Measurements from ENCODE around the gene PRKAG1.

Gene PRKAG1

DNA sequence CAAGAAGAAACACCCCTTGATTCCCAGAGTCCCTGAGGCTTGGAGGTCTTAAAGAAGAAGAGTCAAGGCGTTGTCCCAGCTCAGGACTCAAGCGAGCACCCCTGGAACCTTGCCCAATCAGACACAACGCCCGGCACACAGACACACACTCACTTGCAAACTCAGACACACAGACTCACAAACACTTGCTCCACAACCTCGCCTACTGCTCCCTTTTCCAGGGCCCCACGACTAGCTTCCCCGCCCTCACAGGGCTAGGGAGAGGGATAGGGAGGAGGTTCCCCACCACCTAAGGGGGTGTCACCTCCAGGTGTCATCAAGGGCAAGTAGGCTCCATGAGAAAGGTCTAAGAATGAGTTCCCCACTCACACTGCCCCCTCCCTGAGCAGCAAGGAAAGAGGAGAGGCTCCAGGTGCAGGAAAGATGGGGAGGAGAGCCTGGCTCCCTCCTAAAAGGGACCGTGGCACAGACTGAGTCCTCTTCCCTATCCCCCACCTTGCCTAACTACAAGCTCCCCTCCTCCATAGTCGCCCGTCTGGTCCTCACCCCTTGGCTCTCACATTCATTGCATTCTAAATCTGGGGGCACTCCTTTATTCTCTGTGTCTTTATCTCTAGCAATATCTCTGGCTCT, 47.8 kb downstream of the PRKAG1 start:
- no peak for DNase-seq (ENCODE audit: low read depth)
- TF ChIP-seq, protein P1, sequence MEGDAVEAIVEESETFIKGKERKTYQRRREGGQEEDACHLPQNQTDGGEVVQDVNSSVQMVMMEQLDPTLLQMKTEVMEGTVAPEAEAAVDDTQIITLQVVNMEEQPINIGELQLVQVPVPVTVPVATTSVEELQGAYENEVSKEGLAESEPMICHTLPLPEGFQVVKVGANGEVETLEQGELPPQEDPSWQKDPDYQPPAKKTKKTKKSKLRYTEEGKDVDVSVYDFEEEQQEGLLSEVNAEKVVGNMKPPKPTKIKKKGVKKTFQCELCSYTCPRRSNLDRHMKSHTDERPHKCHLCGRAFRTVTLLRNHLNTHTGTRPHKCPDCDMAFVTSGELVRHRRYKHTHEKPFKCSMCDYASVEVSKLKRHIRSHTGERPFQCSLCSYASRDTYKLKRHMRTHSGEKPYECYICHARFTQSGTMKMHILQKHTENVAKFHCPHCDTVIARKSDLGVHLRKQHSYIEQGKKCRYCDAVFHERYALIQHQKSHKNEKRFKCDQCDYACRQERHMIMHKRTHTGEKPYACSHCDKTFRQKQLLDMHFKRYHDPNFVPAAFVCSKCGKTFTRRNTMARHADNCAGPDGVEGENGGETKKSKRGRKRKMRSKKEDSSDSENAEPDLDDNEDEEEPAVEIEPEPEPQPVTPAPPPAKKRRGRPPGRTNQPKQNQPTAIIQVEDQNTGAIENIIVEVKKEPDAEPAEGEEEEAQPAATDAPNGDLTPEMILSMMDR (IDR thresholded peaks at IDR 0.05; ENCODE audit: low read length, missing control alignments): no peak
- no peak overlapping the region for H3K4me3 ChIP-seq (replicated peaks; ENCODE audit: low read depth, low read length)

DNA sequence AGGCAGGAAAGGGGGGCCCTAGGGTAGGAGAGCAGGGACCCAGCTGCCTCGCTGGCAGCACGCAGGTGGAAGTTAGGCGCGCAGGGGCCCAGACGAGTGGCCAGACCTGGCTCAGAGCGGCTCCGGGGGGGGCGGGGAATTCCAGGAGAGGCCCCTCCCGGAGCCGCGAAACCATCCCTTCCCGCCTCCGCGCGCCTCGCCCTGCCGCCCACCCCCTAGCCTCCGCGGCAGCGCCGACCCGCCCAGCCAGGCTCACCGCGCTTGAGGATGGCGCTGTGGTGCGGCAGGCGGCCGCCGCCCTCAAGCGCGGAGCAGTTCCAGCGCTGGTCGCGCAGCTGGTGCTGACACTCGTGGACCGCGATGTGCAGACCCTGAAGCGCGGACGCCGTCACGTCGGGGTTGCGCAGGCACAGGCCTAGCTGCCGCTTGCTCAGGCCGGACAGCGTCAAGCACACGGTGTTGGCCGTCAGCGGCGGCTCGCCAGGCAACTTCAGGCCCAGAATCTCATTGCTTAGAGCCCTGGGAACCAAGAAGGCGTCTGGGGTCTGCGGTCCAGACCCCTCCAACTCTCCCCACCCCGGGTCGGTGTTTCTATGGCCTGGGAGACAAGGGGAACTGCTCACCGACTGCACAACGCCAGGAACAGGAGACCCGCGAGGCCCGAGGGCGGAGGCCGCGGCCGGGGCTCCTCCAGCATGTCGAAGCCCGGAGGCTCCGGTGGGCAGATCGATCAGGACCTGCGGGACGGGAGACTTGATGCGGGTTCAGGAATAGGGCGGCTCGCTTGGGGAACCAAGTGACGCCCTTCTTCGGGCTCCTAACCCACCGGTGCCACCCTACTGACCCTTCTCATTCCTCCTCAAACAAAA, 48.5 kb downstream of the PRKAG1 start:
- DNase-seq (ENCODE audit: low read depth): no peak
- TF ChIP-seq, protein P1 (IDR thresholded peaks at IDR 0.05; ENCODE audit: low read length, missing control alignments): no peak
- no peak overlapping the region for H3K4me3 ChIP-seq (replicated peaks; ENCODE audit: low read depth, low read length)

DNA sequence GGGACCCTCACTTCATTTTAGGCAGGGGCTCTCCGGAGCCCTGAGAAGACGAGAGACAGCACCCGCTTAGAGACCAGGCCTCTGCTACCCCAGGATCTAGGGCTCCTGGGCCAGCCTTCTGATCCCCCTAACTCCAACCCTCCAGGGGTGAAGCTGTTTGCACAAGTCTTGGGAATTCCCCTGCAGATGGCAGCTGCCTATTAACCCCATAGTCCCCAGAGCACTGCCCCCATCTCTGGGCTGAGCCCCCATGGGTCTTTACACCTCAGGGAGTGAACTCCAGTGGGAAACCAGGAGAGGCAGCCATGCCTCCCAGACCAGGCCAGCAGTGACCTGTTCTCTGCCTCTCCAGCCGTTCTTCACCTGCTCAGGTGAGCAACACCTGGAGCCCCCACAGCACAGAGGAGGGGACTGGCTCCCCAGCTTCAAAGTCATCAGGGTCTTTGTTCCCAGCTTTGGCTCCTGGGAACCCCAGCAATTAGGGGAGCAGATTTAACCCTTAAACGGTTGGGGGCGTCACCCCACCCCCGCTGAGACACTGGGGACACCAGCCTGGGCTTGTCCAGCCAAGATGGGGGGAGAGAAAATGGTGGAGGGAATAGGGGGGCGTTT, 49.3 kb downstream of the PRKAG1 start:
- TF ChIP-seq, protein P1 (IDR thresholded peaks at IDR 0.05; ENCODE audit: low read length, missing control alignments): no peak
- no peak for DNase-seq (ENCODE audit: low read depth)
- H3K4me3 ChIP-seq (replicated peaks; ENCODE audit: low read depth, low read length): no peak overlapping the region

DNA sequence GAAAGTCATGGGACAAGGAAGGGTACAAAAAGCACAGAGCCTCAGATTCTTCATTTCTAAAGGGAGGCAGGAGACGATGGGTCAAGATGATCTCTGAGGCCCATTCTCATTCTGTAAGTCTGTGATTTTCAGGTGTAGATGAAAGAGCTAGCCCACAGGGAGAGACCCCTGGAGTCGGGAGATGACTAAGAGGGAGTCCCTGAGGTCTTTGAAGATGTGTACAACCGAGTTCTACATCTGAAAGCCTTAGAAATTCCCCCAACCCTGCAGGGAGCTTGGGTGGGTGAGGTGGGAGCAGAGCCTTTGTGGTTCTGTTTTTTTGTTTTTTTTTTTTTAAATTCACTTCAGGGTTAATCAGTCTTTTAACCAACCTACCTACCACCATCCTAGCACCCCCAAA, 50.1 kb downstream of the PRKAG1 start:
- TF ChIP-seq, protein P1 (IDR thresholded peaks at IDR 0.05; ENCODE audit: low read length, missing control alignments): no peak
- H3K4me3 ChIP-seq (replicated peaks; ENCODE audit: low read depth, low read length): no peak overlapping the region
- no peak for DNase-seq (ENCODE audit: low read depth)

DNA sequence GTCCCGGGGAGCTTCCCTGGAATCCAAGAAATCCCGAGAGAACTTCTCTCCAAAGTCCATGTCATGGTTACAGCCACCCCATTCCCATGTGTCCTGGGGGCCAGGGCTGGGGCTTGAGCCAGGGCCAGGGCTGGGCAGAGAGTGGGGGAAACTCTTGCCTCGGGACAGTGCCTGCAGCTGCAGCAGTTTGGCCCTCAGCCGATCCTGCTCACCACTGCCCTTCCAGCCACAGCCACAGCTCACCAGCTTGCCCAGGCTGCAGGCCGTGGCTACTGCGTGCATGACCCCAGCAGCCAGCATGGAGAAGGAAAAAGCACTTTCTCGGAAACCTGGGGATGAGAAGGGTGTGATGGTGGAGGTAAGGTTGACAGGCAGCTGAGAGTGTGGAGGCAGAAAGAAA, 50.6 kb downstream of the PRKAG1 start:
- no peak overlapping the region for H3K4me3 ChIP-seq (replicated peaks; ENCODE audit: low read depth, low read length)
- no peak for DNase-seq (ENCODE audit: low read depth)
- TF ChIP-seq, protein P1 (IDR thresholded peaks at IDR 0.05; ENCODE audit: low read length, missing control alignments): no peak

DNA sequence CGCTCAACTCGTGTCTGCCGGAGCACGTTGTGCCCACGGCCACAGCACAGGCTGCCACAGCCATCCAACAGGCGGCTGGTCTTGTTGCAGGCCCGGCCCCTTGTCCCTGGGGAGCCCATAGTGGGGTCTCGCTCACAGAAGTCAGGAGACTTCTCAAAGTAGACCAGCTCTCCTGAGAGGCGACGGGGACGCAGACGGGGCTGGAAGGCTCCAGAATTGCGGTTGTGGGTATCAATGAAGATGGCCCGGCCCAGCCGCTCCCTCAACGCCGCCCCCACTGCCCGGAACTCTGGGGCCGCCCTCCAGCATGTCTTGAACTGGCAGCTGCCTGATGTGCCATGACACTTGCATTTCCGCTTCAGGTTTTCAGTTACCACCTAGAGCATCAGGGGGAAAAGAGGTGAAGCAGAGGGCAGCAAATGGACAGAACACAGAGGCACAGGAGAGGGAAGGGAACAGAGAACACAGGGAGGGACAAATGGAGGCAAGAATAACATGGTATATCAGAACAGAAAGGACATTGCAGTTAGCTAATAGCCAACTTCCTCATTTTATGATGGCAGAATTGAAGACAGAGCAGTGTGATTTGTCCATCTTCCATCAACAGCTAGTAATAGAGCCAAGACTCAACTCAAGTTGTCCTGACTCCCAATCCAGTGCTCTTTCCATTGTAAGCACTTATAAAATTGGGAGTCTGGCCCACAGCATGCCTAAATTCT, 52.2 kb downstream of the PRKAG1 start:
- H3K4me3 ChIP-seq (replicated peaks; ENCODE audit: low read depth, low read length): no peak overlapping the region
- DNase-seq (ENCODE audit: low read depth): no peak
- TF ChIP-seq, protein P1 (IDR thresholded peaks at IDR 0.05; ENCODE audit: low read length, missing control alignments): no peak
